Neural cell (in vitro differentiated cells): Measurements from ENCODE around the gene IGFBP4. TPM values are rescaled to one million over a fixed set of nuclear protein-coding genes. Genes with fewer than 3 reads are reported as not detected.
"Not testable (repeated sequence)": the region's sequence is repeated elsewhere in the genome, so short reads cannot be mapped to it uniquely, and the experiment has no call there.

Experiments
- H2AFZ ChIP-seq: fragments of 200-600, 300-800 bp; sonication (generic), shearing (Covaris generic); 2 replicates; pipeline ENCODE4 v1.6.0; 2014; ENCODE audit warnings: low read depth, mild to moderate bottlenecking, antibody characterized with exemption, low read length, moderate library complexity
- H3F3A ChIP-seq: fragments of 200-600 bp; shearing (Covaris generic); 2 replicates; pipeline ENCODE4 v1.6.1; 2016; ENCODE audit warnings: mild to moderate bottlenecking, moderate library complexity, mixed read lengths, antibody characterized with exemption, low read length; ENCODE audit not compliant: insufficient read depth, poor library complexity, severe bottlenecking
- H3K27ac ChIP-seq: fragments of 200-600, 300-800 bp; sonication (generic), shearing (Covaris generic); 2 replicates; pipeline ENCODE4 v1.5.1; 2014; ENCODE audit warnings: mild to moderate bottlenecking, low read length, moderate library complexity
- H3K27me3 ChIP-seq: fragments of 300-800, 200-600 bp; sonication (generic), shearing (Covaris generic); 2 replicates; pipeline ENCODE4 v1.6.0; 2014; ENCODE audit warnings: mild to moderate bottlenecking, low read depth, low read length, moderate library complexity; ENCODE audit not compliant: insufficient read depth
- H3K36me3 ChIP-seq: fragments of 300-800, 200-600 bp; sonication (generic), shearing (Covaris generic); 2 replicates; pipeline ENCODE4 v1.5.1; 2014; ENCODE audit warnings: mild to moderate bottlenecking, antibody characterized with exemption, low read length, moderate library complexity; ENCODE audit not compliant: insufficient read depth
- H3K4me2 ChIP-seq: fragments of 300-800, 200-600 bp; sonication (generic), shearing (Covaris generic); 2 replicates; pipeline ENCODE4 v1.6.0; 2014; ENCODE audit warnings: mild to moderate bottlenecking, low read length
- H3K4me3 ChIP-seq: fragments of 300-800, 200-600 bp; sonication (generic), shearing (Covaris generic); 2 replicates; pipeline ENCODE4 v1.5.1; 2014; ENCODE audit warnings: mild to moderate bottlenecking, low read length, moderate library complexity
- H3K79me2 ChIP-seq: fragments of 200-600 bp; shearing (Covaris generic); replicated peaks from 2 replicates; pipeline ENCODE4 v1.6.0; 2014; ENCODE audit warnings: mild to moderate bottlenecking, low read length, moderate library complexity; ENCODE audit not compliant: insufficient read depth
- H3K9ac ChIP-seq: fragments of 300-800, 200-600 bp; sonication (generic), shearing (Covaris generic); 2 replicates; pipeline ENCODE4 v1.6.1; 2016; ENCODE audit warnings: mild to moderate bottlenecking, low read length, mixed read lengths
- H3K9me2 ChIP-seq: fragments of 200-600 bp; shearing (Covaris generic); 2 replicates; pipeline ENCODE4 v1.6.1; 2016; ENCODE audit warnings: mild to moderate bottlenecking, low read length, mixed read lengths; ENCODE audit not compliant: insufficient read depth
- H3K9me3 ChIP-seq: fragments of 200-600, 300-800 bp; sonication (generic), shearing (Covaris generic); 2 replicates; pipeline ENCODE4 v1.6.1; 2016; ENCODE audit warnings: mild to moderate bottlenecking, mixed run types, low read length, moderate library complexity, mixed read lengths
- H4K20me1 ChIP-seq: fragments of 200-600 bp; shearing (Covaris generic); 2 replicates; pipeline ENCODE4 v1.6.1; 2016; ENCODE audit warnings: mild to moderate bottlenecking, mixed run types; ENCODE audit not compliant: insufficient read depth
- CTCF ChIP-seq: fragments of 450-650 bp; IDR thresholded peaks from 2 replicates; pipeline ENCODE4 v1.5.1; 2014; ENCODE audit warnings: antibody characterized with exemption, mild to moderate bottlenecking, moderate library complexity; ENCODE audit not compliant: poor library complexity, severe bottlenecking
- EP300 ChIP-seq: fragments of 450-650 bp; conservative IDR thresholded peaks from 2 replicates; pipeline ENCODE4 v1.6.1; 2014; ENCODE audit warnings: antibody characterized with exemption, mild to moderate bottlenecking, moderate library complexity; ENCODE audit not compliant: poor library complexity, severe bottlenecking
- EZH2 ChIP-seq: fragments of 200-600, 300-800 bp; shearing (Covaris generic), sonication (generic); IDR thresholded peaks from 2 replicates; pipeline ENCODE4 v1.6.1; 2014; ENCODE audit warnings: antibody characterized with exemption, low read length, borderline replicate concordance, mild to moderate bottlenecking; ENCODE audit not compliant: insufficient read depth, poor library complexity, severe bottlenecking
- MXI1 ChIP-seq: fragments of 450-650 bp; conservative IDR thresholded peaks from 2 replicates; pipeline ENCODE4 v1.6.1; 2014; ENCODE audit warnings: antibody characterized with exemption, mild to moderate bottlenecking; ENCODE audit not compliant: poor library complexity, severe bottlenecking
- POLR2AphosphoS5 ChIP-seq: IDR thresholded peaks from 2 replicates; pipeline ENCODE4 v1.6.1; 2012
- RAD21 ChIP-seq: fragments of 450-650 bp; conservative IDR thresholded peaks from 2 replicates; pipeline ENCODE4 v1.6.1; 2014; ENCODE audit warnings: antibody characterized with exemption, mild to moderate bottlenecking, moderate library complexity
- REST ChIP-seq: IDR thresholded peaks from 2 replicates; pipeline ENCODE4 v1.6.1; 2012; ENCODE audit warnings: borderline replicate concordance
- SMC3 ChIP-seq: fragments of 450-650 bp; conservative IDR thresholded peaks from 2 replicates; pipeline ENCODE4 v1.6.1; 2014; ENCODE audit warnings: antibody characterized with exemption, mild to moderate bottlenecking, moderate library complexity; ENCODE audit not compliant: poor library complexity
- TAF1 ChIP-seq: IDR thresholded peaks from 2 replicates; pipeline ENCODE4 v1.6.1; 2012; ENCODE audit warnings: low read depth
- polyA plus RNA-seq: library from polyadenylated mRNA; depleted of rRNA; stranded (reverse); fragments of >200 nt; gene quantifications from 2 replicates; pipeline ENCODE4 v1.2.3, GENCODE V29; 2014

IGFBP4 gene
- polyA plus RNA-seq, 1 donor from 2014 or later = 1.3 TPM

DNA sequence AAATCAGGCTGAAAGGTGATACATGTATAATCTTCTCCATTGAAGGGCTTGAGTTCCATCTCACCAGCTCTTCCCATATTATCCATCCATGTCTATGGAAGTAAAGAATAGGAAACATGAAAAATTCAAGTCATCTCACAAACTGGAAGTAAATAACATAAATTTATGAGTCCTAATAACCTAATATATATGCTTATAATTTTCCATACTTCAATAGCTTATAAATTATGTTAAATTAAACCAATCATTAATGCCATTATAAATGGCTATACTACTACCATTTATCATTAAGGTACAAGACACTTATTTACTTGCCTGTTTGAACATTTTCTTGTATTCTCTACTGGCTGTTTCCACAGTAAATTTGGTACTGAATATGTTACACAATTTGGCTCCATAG, 30.4 kb upstream of the IGFBP4 start:
- Histone ChIP-seq H3K9me3 (no peaks in the 10 kb centered on the region), H3K36me3 (no peaks in the 10 kb centered on the region), H3K4me2 (no peak overlapping the region), H3F3A (no peaks in the 10 kb centered on the region), H3K9ac (no peak overlapping the region), H2AFZ (no peak overlapping the region), H3K27me3 (no peaks in the 10 kb centered on the region), H3K27ac (no peak overlapping the region), H3K9me2 (no peaks in the 10 kb centered on the region), H3K4me3 (no peak overlapping the region), H4K20me1 (no peaks in the 10 kb centered on the region), H3K79me2 (peaks cover 22% of the 10 kb centered on the region)
- TF ChIP-seq EZH2 = no peak
- TF ChIP-seq TAF1 = no peak
- no peak for TF ChIP-seq RAD21
- TF ChIP-seq SMC3 = no peak
- TF ChIP-seq MXI1 = no peak

DNA sequence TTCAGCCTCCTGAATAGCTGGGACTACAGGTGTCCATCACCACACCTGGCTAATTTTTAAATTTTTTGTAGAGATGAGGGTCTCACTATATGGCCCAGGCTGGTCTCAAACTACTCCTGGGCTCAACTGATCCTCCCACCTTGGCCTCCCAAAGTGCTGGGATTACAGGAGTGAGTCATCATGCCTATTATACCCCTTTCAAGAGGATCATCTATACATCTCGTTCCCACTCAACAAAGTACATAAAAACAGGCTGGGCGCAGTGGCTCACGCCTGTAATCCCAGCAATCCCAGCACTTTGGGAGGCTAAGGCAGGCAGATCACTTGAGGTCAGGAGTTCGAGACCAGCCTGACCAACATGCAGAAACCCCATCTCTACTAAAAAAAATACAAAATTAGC, 28.9 kb upstream of the IGFBP4 start:
- H4K20me1 ChIP-seq, H3K9me2 ChIP-seq, H3K4me3 ChIP-seq, H3K9me3 ChIP-seq, H3K9ac ChIP-seq, H2AFZ ChIP-seq, H3K36me3 ChIP-seq, H3K4me2 ChIP-seq, H3F3A ChIP-seq, H3K27me3 ChIP-seq, H3K27ac ChIP-seq: not testable (repeated sequence)
- peaks cover 22% of the 10 kb centered on the region for H3K79me2 ChIP-seq

GRCh38 chr17:40415390-40415789, 27.9 kb upstream of the IGFBP4 start:
- H3K27me3 ChIP-seq = no peaks in the 10 kb centered on the region
- no peak overlapping the region for H3K27ac ChIP-seq
- no peaks in the 10 kb centered on the region for H3K36me3 ChIP-seq
- H3K9me2 ChIP-seq = no peaks in the 10 kb centered on the region
- peaks cover 22% of the 10 kb centered on the region for H3K79me2 ChIP-seq
- H2AFZ ChIP-seq = no peak overlapping the region
- H3K4me3 ChIP-seq = no peak overlapping the region
- H3K9ac ChIP-seq = no peak overlapping the region
- H3F3A ChIP-seq = no peaks in the 10 kb centered on the region
- no peaks in the 10 kb centered on the region for H3K9me3 ChIP-seq
- no peaks in the 10 kb centered on the region for H4K20me1 ChIP-seq
- TF ChIP-seq EZH2 (no peak), EP300 (no peak), MXI1 (no peak), RAD21 (peak; percentile 85), CTCF (peak; percentile 83), SMC3 (peak; percentile 84), TAF1 (no peak), REST (no peak), POLR2AphosphoS5 (no peak)
- no peak overlapping the region for H3K4me2 ChIP-seq
